ENCODE results near the gene ADAM19. TPM values are rescaled to one million over a fixed set of nuclear protein-coding genes. Genes with fewer than 3 reads are reported as not detected.
A peak's percentile ranks its signal among the peaks of the same experiment; 100 is the strongest.

Gene ADAM19
- total RNA-seq, 3 donors from 2014 or later = 1.9 to 3.6 (median 3.5) TPM

DNA sequence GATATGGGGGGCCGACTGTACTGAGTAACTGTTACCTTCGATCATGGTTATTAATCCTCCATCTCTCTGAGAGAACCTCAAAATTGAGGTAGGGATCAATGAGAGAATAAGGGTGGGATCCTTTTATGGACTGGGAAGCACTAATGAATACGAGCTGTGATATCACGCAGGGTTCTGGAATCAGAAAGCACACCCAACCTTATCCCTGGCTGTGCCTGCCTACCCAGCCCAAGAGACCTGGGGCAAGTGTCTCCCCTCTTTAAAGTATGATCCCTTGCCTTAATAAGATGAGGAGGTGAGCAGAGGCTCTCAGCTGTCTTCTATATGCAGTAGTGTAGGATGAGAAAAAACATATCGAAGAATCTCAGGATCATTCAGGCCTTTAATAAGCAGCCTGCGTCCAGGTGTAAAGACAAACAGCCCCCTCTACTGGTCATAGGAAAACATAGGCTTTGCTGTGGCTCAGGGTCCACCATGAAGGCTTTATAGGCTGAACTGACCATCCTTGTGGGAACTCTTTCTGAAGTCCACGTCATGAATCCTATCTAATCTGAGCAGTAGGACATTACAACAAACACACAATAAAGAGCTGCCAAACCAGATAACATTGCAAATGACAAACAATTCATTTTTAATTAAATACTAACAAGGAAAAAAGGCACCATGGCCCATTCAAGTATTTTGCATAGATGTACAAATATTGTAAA lies 98.7 kb downstream of the ADAM19 start:
- no peaks in the 10 kb centered on the region for H3K36me3 ChIP-seq
- TF ChIP-seq, protein P1, sequence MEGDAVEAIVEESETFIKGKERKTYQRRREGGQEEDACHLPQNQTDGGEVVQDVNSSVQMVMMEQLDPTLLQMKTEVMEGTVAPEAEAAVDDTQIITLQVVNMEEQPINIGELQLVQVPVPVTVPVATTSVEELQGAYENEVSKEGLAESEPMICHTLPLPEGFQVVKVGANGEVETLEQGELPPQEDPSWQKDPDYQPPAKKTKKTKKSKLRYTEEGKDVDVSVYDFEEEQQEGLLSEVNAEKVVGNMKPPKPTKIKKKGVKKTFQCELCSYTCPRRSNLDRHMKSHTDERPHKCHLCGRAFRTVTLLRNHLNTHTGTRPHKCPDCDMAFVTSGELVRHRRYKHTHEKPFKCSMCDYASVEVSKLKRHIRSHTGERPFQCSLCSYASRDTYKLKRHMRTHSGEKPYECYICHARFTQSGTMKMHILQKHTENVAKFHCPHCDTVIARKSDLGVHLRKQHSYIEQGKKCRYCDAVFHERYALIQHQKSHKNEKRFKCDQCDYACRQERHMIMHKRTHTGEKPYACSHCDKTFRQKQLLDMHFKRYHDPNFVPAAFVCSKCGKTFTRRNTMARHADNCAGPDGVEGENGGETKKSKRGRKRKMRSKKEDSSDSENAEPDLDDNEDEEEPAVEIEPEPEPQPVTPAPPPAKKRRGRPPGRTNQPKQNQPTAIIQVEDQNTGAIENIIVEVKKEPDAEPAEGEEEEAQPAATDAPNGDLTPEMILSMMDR (IDR thresholded peaks at IDR 0.05) = peak in 2 of 3 donors; percentile 55 to 60
- no peak for TF ChIP-seq POLR2A (IDR thresholded peaks at IDR 0.05)
- peak in 1 of 2 donors; percentile 29 for DNase-seq (ENCODE audit: low spot score in 2 of 2)
- H3K9me3 ChIP-seq = no peaks in the 10 kb centered on the region
- H3K27ac ChIP-seq = no peak overlapping the region
- no peaks in the 10 kb centered on the region for H3K27me3 ChIP-seq
- H3K4me3 ChIP-seq = no peak overlapping the region
- intact Hi-C loops (cut with DNase I; ENCODE audit: low total_unique reads) = no loop called here
- H3K4me1 ChIP-seq = no peaks in the 10 kb centered on the region

DNA sequence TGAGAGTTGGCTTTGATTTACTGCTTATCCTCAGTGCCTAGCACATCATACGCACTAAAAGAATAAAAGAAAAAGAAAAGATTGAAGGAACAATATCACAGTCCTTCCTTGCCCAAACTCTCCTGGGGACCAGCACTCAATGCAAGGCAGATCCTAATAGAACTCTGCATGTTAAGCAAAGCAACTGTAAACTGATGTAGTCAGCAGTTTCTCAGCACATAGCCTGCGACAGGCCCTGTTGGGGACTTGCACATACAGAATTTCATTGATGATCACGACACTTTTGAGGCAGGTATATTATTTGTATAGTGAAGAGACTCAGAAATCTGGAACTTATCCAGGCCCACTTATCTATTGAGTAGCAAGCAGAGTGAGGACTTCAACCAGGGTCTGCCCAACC lies 100.1 kb downstream of the ADAM19 start:
- intact Hi-C loops (cut with DNase I; ENCODE audit: low total_unique reads) = no loop called here
- Histone ChIP-seq H3K27ac (no peak overlapping the region), H3K4me1 (no peaks in the 10 kb centered on the region)

DNA sequence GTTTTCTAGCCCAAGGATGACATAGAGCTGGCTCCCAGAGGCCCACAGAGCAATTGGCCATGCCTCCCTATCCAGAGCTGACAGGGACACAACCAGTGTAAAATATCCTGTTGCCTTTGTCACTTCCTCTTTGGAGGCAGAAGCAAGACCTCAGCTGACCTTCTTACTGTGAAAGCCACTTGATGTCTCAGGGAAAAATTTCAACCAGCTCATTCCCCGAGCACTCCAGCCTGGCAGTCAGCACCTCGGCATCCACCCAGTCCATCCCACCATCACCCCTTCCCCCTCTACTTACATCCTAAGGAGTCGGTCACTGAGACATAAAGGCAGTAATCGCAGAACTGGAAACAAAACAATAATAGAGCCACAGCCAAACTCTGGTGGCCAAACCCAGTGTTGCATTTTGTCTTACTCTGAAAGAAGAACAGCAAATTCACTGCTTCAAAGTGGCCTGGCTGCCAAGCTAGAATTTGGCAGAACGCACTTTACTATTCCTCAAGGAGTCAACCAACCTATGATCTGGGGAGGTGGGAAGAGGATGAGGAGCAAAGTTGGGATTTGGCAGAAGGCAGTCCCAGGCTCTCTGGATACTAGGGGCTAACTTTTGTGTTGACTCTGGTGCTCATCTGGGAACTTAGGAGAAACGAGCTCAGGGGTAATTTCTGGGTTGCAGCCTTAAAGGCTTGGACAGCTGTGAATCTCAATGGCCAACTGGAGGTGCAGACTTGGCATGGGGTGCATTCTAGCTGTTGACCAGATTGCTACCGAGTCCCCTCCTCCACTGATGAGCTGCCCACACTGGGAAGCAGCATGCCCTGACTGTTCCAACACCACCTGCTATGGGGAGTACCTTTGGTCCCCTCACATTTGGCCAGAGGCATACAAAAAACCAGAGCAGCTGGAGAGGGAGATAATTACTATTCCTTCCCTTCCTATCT lies 101.9 kb downstream of the ADAM19 start:
- Histone ChIP-seq H3K36me3 (no peaks in the 10 kb centered on the region), H3K27ac (no peak overlapping the region), H3K27me3 (no peaks in the 10 kb centered on the region), H3K9me3 (no peaks in the 10 kb centered on the region), H3K4me3 (no peak overlapping the region), H3K4me1 (no peaks in the 10 kb centered on the region)
- TF ChIP-seq, protein P1 (IDR thresholded peaks at IDR 0.05) = no peak
- DNase-seq (ENCODE audit: low spot score in 2 of 2) = no peak
- intact Hi-C loops (cut with DNase I; ENCODE audit: low total_unique reads) = no loop called here

More for the DNA sequence above, 100.1 kb downstream of the ADAM19 start:
- Histone ChIP-seq H3K27me3 (no peaks in the 10 kb centered on the region), H3K4me3 (no peak overlapping the region), H3K36me3 (no peaks in the 10 kb centered on the region), H3K9me3 (no peaks in the 10 kb centered on the region)
- TF ChIP-seq POLR2AphosphoS5 (IDR thresholded peaks at IDR 0.05) (no peak), POLR2A (IDR thresholded peaks at IDR 0.05) (no peak)
- TF ChIP-seq, protein P1 (IDR thresholded peaks at IDR 0.05) = no peak
- no peak for DNase-seq (ENCODE audit: low spot score in 2 of 2)

DNA sequence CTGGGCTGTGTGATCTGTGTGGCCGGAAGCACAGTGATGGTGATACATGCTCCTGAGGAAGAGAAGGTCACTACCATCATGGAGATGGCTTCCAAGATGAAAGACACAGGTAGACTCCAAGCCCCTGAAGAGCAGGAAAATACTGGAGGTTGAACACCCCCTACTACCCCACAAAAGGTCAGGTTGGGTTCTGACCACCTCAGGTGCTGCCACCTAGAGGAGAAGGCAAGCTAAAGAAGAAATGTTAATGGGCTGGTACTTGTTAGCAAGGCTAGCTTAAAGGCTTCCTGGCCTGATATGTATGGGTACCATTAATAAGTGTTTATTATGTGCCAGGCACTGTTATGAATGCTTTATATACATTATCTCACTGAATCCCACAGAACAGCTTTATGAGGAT lies 103.9 kb downstream of the ADAM19 start:
- no peaks in the 10 kb centered on the region for H3K36me3 ChIP-seq
- no peak overlapping the region for H3K27ac ChIP-seq
- TF ChIP-seq POLR2AphosphoS5 (IDR thresholded peaks at IDR 0.05) (no peak), POLR2A (IDR thresholded peaks at IDR 0.05) (no peak)
- TF ChIP-seq, protein P1 (IDR thresholded peaks at IDR 0.05) = peak in 2 of 3 donors; percentile 12 to 13
- no peak for DNase-seq (ENCODE audit: low spot score in 2 of 2)
- H3K9me3 ChIP-seq = no peaks in the 10 kb centered on the region
- intact Hi-C loops (cut with DNase I; ENCODE audit: low total_unique reads) = no loop called here
- no peak overlapping the region for H3K4me3 ChIP-seq
- no peaks in the 10 kb centered on the region for H3K4me1 ChIP-seq
- H3K27me3 ChIP-seq = no peaks in the 10 kb centered on the region

DNA sequence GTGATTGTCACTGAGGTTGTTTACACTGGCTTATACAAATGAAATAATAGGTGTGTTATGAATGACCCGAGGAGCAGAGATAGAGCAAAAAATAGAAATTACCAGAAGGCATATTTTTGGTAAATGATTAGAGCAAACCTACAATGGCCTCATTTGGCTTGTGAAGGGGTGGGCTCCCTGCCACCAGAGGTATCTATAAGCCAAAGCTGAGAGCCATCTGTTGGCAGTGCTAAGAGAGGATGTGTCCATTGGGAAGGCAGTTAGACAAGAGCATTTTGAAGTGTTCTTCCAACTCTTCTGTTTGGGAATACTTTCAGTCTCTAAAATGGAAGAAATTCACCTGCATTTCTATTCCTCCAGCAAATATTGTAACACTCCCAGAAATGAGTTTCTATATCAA lies 104.9 kb downstream of the ADAM19 start:
- Histone ChIP-seq H3K36me3 (no peaks in the 10 kb centered on the region), H3K4me1 (no peaks in the 10 kb centered on the region), H3K27ac (no peak overlapping the region), H3K9me3 (no peaks in the 10 kb centered on the region), H3K27me3 (no peaks in the 10 kb centered on the region), H3K4me3 (no peak overlapping the region)
- intact Hi-C loops (cut with DNase I; ENCODE audit: low total_unique reads) = no loop called here
- no peak for DNase-seq (ENCODE audit: low spot score in 2 of 2)
- TF ChIP-seq POLR2A (IDR thresholded peaks at IDR 0.05) = no peak
- no peak for TF ChIP-seq POLR2AphosphoS5 (IDR thresholded peaks at IDR 0.05)
- TF ChIP-seq, protein P1 (IDR thresholded peaks at IDR 0.05) = no peak

All from breast epithelium (tissue), 4 donors.